H1 (cell line): ENCODE results near the gene MECP2. TPM values are rescaled to one million over a fixed set of nuclear protein-coding genes. Genes with fewer than 3 reads are reported as not detected.

ENCODE experiments used
- BCL11A ChIP-seq, 2 experiments: IDR thresholded peaks; one replicate each; pipeline ENCODE4 v1.6.1; 2011; ENCODE audit warnings: low read depth in 2 of 2, low read length in 2 of 2, mild to moderate bottlenecking in 2 of 2
- E2F6 ChIP-seq: IDR thresholded peaks from 2 replicates; pipeline ENCODE4 v1.6.1; 2012; ENCODE audit warnings: inconsistent platforms
- POLR2AphosphoS5 ChIP-seq: IDR thresholded peaks from 2 replicates; pipeline ENCODE4 v1.6.1; 2011; ENCODE audit warnings: low read depth, low read length
- RXRA ChIP-seq: IDR thresholded peaks from 2 replicates; pipeline ENCODE4 v1.6.1; 2011; ENCODE audit warnings: low read depth, mild to moderate bottlenecking, low read length, moderate library complexity; ENCODE audit not compliant: insufficient read depth
- YY1 ChIP-seq: IDR thresholded peaks from 2 replicates; pipeline ENCODE4 v1.6.1; 2011; ENCODE audit warnings: low read depth, mild to moderate bottlenecking, low read length
- polyA plus RNA-seq, 7 experiments: library from polyadenylated mRNA; depleted of rRNA in 3 of 7; stranded (reverse) in 5 of 7; unstranded in 2 of 7; fragments of >200 nt in 5 of 7; fragments of 200-250 nt in 2 of 7; gene quantifications; 1 replicate in 5 of 7; 2 replicates in 1 of 7; 4 replicates in 1 of 7; pipeline versions ENCODE4 v1.2.1 to v1.2.3, GENCODE V29; 2011 to 2013; ENCODE audit warnings: missing spikeins in 2 of 7, mixed read lengths in 2 of 7
- total RNA-seq: library from RNA; stranded (reverse); fragmentation: NEBNext Ultra II Directional; extraction: Animal tissue kit (Norgen Biotek cat#: 25700); gene quantifications from 2 replicates; pipeline ENCODE4 v1.2.1, GENCODE V29; 2021

MECP2 gene
- total and polyA plus RNA-seq, 2 of the 8 experiments (the other 6 are each of a cell fraction or from before 2014, with no cell fraction given), result 5.0 to 32.4 TPM

GRCh38 chrX:154114652-154115051 lies 17.1 kb upstream of the MECP2 start (continued):
- TF ChIP-seq BCL11A (IDR thresholded peaks at IDR 0.05; ENCODE audit: low read depth in 2 of 2, low read length in 2 of 2) (no peak), POLR2AphosphoS5 (no peak), RXRA (no peak), E2F6 (no peak), YY1 (no peak)
